ENCODE results near the gene PRDM12.
A peak's percentile ranks its signal among the peaks of the same experiment; 100 is the strongest.

The PRDM12 gene

GRCh38 chr9:130692321-130692720 lies 27.9 kb downstream of the PRDM12 start:
- ATAC-seq = no peak

DNA sequence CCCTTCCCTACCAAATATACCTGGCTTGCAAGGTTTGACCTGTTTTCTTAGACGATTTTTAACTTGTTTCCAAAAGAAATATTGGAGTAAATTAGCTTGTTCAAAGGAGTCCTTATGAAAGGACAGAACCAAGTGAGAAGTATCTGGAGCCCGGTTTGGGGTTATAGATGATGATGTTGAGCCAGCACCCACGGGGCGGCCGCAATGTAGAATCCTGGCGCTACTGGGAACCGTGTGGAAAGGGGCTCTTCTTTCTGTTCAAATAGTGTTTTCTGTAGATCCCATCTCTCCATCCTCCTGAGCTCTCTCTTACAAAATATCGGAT lies 28.7 kb downstream of the PRDM12 start:
- no peak for ATAC-seq

DNA sequence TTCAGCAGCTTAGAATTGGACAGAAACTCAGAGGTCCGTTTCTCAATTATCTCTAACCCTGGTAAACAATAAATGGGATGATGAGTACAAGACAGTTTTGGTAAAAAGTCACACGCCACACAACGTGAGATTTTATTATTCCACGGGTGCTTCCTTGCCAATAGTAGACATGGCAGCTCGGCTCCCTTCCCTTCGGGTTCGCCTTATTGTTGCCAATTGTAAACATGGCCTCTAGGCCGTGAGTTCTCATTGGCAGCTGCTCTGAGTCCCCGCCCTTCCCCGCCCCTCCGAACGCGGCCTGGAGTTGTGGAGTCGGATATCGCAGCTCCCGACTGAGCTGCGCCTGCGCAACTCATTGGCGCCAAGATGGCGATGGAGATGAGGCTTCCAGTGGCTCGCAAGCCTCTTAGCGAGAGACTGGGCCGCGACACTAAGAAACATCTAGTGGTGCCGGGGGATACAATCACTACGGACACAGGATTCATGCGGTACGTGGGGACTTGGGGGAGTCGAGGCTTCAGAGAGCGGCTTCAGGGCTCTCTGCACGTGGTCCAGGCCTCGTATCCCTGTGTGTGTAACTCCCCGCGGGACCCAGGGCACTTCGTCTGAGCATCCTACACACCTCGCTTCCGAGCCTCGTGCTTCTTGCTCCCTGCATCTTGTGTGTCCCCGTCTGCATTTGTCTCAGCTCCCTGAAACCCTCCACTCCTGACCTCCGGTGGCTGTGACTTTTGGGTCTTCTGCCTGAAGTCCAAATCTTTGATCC lies 29.2 kb downstream of the PRDM12 start, which contains the start of gene EXOSC2:
Gene EXOSC2, plus strand, starts transcription at position 355 of the 766 bp plus-strand sequence. Its CDS starts 12 bp downstream, at position 367.
- peak; percentile 98 to 99 for ATAC-seq

DNA sequence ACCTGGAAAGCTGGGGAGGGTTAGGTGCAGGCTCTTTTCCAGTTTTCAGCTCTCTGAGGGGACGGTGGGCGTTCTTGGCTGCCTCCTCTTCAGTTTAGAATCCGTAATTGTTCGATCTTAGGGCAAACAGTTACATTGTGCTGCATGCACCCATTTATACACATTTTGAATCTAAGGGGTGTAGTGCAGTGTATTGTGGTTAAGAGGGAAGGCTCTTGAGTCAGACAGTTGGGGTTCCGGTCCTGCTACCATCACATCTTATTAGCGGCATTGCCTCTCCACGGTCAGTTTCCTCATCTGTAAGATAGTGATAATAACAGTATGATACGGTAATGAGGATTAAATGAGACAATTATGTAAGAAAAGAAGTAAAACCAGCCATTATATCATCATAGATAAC lies 29.8 kb downstream of the PRDM12 start:
- peak; percentile 46 to 51 for ATAC-seq

- ATAC-seq = no peak
Observed at GRCh38 chr9:130696139-130696650, 31.8 kb downstream of the PRDM12 start.

DNA sequence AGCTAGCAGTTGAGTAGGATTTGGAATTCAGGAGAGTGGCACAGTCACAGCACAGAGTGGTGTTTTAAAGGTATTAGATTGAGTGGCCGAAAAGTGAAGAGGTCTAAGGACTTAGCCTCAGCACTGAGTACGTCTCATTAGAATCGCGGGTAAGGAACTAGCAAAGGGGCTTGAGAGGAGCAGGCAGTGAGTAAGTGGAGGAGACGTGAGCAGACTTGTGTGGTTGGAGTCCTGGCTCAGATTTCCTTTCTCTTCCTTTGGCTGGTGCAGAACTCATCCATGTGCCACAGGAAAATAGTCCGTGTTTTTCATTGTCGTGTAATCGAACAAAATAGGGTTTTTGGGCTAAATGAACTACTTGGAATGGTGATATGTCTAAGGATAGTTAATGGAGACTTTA lies 32.6 kb downstream of the PRDM12 start:
- ATAC-seq = no peak

- no peak for ATAC-seq
Observed at GRCh38 chr9:130698514-130698913, 34.1 kb downstream of the PRDM12 start.

GRCh38 chr9:130699047-130699446 lies 34.7 kb downstream of the PRDM12 start:
- no peak for ATAC-seq

DNA sequence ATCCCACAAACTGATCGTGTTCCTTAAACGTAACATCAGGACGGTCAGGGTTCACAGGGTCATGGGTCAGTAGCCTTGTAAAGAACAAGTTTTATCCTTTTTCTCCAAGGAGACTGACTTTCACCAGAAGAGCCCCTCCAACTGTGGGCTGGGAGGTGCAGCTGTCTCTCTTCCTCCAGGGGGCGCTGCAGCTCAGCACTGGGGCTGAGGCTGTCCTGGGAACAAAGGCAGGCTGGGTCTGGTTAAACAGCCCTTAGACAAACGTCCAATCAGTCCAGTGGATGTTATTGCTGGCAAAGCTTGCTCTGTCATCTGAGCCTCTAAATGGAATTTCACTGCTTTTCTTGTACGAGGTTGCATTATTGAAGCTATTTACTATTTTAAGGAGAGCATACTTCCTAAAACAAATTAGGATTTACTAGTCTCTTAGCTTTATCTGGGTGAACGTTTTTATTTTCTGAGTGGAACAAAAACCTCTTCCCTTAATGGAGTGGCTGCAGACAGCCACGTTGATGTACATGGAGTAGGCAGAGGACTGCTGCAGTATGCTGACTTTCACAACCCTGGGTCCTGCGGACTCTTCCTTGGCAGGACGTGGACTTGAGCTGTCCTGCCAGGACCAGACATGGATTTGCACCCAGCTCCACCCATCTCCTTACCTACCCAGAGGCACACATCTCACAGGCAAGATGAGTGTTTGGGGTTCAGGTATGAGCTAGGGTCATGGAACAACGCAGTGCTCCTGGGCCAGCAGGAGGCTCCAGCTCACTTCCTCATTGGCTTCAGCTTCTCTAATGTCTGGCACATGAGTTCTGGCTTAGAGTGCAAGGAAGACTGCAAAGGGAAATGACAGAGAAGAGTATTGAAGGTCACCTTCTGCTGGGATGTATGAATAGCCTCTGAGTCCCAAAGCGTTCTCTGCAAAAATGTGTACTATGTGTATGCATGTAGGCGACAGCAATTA lies 36.9 kb downstream of the PRDM12 start:
- ATAC-seq = peak; percentile 84 to 86

DNA sequence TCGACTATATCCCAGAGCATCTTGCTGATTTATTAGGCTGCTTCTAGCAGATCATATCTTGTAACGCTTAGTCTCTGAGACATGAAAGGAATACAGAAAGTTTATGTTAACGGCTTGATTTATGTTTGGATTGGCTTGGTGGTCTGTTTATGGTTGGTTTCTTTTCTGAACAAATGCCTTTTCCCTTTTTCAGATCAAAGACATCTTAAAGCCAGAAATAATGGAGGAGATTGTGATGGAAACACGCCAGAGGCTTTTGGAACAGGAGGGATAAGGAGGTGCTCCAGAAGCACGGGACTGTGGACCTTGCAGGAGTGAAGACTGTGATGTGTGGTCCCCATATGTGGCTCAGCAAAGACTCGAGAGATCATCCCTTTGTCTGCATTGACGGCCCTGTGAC lies 39.1 kb downstream of the PRDM12 start:
- no peak for ATAC-seq

GRCh38 chr9:130707225-130707976 lies 43.0 kb downstream of the PRDM12 start:
- peak in 1 of 2 donors; percentile 48 for ATAC-seq

GRCh38 chr9:130710822-130711352 lies 46.5 kb downstream of the PRDM12 start:
- no peak for ATAC-seq

DNA sequence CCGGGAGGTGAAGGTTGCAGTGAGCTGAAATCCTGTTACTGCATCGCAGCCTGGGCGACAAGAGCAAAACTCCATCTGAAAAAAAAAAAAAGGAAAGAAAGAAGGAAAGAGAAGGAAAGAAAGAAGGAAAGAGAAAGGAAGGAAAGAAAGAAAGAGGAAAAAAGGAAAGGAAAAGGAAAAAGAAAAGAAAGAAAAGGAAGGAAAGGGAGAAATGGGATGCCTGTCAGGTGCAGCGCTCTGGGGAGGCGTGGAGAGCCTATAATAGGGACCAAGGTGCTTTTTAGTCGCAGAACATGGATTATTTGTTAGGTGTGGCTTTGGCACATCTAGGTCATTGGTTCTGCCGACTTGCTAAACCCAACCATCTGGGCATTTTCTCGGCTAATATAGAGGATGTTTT lies 47.1 kb downstream of the PRDM12 start:
- ATAC-seq = no peak

- peak; percentile 98 to 99 for ATAC-seq
Observed at GRCh38 chr9:130712564-130713285, 48.3 kb downstream of the PRDM12 start.

DNA sequence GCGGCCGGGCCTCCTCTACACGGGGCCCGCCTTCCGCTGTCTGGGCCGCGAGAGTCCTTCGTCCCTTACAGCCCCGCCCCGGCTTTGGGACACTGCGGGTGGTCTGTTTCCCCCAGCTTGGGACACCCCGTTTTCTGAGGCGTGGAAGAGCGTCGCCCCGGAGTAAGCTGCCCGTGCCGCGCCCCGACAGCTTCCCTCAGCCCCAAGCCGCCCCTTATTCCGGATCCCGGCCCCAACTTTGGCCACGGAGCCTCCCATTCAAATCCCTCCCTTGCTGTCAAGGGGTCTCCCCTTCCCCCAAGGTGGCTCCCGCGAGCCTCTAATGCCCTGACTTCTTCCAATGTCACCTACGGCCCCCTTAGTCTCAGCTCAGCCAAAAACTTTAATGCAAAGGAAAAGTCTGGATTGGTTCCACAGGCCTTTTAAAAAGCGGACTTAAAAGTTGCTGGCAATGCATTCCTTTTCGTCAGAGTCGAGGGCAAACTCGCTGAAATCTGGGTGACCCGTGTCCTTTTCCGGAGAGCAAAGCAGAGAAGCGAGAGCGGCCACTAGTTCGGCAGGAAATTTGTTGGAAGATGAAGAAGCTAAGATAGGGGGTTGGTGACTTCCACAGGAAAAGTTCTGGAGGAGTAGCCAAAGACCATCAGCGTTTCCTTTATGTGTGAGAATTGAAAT lies 49.0 kb downstream of the PRDM12 start:
- peak in 1 of 2 donors; percentile 0 for ATAC-seq

DNA sequence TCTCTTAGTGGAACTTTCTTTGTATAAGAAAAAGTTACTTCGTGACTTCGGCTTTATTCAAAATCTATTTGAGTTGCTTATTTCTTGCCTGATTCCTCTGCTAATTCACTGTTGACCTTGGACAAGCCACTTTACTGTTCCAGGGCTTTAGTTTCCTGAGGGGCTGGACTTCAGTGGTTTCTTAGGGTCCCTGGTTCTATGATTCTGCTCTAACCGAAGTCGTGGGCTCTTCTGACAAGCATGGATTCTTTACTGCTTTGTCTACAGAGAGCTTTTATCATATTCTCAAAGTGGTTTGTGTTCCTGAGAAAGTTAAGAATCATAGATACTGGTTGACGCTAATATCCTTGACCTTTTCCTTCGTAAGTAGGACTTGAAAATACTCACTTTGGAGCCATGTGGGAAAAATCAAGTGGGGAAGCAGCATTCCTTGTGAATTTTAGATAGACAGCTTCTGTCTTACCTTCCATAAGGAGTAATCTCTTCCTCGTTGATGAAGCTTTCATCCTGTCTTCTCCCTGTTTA lies 50.3 kb downstream of the PRDM12 start:
- ATAC-seq = no peak

DNA sequence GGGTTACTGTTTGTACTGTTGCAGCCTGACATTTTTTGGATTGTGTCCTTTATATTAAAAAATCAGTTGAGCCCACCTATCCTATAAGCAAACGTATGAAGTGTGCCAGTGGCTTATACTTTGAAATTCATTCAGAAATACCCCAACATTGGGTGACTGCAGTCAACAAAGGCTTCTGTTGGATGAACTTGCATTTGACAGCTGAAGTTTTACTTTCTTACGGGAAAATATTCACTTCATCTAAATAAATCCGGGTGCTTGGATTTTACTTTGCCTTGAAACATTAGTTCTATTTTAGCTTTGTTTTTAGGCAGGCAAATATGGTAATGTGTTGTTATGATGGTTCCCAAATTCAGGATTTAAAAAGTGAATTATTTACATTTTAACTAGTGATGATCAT lies 50.9 kb downstream of the PRDM12 start:
- no peak for ATAC-seq

- no peak for ATAC-seq
Observed at GRCh38 chr9:130718562-130718961, 54.2 kb downstream of the PRDM12 start.

DNA sequence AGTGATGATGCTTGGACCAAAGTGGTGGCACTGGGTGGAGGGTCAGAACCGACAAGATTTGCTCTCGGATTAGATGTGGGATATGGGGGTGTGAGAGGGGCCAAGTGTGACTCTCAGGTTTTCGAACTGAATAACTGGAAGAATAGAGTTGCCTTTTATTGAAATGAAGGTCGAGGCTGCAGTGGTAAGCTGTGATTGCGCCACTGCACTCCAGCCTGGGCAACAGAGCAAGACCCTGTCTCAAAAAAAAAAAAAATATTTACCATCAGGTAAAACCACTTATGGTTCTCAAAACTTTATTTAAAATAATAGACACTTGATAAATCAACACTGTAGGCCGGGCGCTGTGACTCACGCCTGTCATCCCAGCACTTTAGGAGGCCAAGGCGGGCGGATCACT lies 56.4 kb downstream of the PRDM12 start:
- ATAC-seq = no peak

- ATAC-seq = no peak
Observed at GRCh38 chr9:130728721-130729120, 64.3 kb downstream of the PRDM12 start.

DNA sequence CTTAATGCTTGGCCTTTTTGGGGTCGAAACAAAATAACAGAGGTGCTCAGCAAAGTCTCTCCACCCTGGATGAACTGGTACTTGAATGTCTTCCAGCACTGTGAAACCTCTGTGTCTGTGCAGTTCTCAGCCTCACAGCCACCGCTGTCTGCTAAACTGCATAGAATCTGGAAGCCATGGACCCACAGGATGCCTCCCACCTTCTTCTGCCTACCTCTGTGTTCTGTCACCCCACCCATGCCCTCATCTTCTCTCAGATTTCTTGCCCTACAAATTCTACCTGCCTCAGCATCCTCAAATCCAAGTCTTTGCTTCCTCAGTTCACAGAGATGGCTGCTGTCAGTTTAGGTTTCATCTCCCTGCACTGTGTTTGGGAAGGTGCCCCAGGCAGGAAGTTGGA lies 64.8 kb downstream of the PRDM12 start:
- ATAC-seq = no peak

Measured in activated CD4-positive, CD25-positive, alpha-beta regulatory T cell treated with anti-CD3 and anti-CD28 coated beads, Interleukin-2, amount 50 U/mL, for 24 hours (primary cell).